GM18511 (cell line): ENCODE measurements around the gene SLC39A13.

Experiments used
- ATAC-seq: cut with Tn5 transposase; IDR thresholded peaks from one replicate; pipeline ENCODE4 v1.9.1; 2021; ENCODE audit warnings: mild to moderate bottlenecking, moderate library complexity; ENCODE audit not compliant: unreplicated experiment

Gene SLC39A13

DNA sequence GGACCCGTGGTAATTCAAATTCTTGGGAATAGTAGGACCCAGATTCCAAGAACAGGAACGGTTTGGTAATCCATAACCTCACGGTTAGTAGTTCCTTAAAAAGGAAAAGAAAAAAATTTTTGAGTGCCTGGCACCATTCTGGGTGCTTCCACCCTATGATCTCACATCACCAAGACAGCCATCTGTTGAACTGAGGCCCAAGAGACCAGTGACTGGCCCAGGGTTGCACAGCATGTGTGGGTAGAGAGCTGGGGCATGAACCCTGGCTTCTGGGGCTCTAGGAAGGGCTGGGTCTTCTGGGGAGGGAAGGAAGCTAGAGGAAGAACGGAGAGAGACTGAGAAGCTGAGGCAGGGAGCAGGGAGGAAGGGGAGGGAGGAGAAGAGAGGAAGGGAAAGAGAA lies 25.3 kb upstream of the SLC39A13 start:
- ATAC-seq = no peak

- ATAC-seq = no peak
These were observed 23.9 kb upstream of the SLC39A13 start for GRCh38 chr11:47384498-47384897.

- no peak for ATAC-seq
These were observed 20.3 kb upstream of the SLC39A13 start for GRCh38 chr11:47387944-47388696.

DNA sequence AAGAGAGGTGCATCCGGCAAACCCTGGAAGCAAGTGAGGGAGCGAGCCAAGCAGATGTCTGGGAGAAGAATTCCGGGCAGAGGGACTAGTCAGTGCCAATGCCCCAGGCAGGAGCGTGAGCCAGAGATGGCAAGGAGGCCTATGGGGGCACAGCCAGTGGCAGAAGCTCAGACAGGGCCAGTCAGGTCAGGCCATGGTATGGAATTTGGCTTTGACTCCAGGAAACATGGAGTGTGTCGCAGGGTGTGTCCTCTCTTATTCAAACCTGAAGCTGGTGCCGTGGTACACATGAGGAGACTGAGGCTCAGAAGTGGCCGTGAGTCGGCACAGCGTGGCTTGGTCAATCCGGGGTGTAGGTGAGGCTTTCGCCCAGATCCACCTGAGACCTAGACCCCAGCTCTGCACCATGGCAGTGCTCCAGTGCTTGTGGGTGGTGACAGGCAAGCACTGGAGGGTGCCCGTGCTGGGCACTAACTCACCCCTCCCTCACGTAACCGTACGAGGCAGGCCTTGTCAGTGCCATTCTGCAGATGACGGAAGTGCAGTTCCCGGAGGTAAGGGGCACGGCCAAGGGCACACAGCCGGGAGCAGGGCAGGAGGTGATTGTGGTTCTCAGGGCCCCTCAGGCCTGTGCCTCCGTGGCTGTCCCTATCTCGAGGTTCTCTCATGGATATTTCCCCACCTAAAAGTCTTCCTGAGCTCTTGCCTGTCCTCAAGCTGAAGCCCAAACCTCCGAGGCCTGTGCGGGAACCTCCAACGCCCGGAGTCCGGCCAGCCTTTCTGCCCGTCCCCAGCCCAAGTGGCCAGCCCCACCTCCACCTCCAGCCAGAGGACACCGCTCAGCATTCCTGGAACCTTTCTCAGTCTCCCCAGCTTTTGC lies 19.5 kb upstream of the SLC39A13 start:
- ATAC-seq = no peak

DNA sequence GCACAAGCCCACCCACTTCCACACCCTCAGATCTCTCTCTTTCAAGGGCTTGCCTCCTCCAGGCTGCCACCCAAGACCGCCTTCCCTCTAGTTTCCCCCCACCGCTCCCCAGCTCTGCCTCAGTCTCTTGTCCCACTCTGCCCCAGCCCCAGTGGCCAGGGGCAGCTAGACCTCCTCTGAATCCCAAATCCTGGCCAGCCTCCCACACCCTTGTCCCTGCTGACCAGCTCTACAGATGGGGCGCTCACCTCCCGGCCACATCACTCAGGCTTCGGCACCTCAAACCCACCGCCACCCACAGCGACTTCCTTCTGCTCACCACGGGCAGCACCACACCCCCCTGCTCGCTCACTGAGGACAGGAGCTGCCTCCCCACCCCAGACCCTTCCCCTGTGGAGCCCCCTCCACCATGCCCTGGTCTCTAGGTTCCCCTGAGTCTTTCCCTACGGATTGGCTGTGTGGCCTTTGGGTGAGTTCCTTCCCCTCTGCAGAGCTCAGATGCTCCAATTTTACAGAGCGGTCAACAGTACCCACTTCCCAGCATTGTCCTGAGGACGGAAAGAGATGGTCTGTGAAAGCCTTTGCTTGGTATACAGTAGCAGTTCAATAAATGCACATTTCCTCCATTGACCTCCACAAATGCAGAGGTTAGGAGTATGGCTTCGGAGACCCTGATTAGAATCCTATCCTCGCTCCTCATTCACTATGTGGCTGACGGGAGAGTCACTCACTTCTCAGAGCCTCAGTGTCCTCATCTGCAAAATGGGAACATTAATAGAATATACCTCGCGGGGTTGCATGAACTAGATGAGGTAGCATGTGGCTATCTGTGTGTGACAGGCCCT lies 18.6 kb upstream of the SLC39A13 start:
- ATAC-seq = no peak

DNA sequence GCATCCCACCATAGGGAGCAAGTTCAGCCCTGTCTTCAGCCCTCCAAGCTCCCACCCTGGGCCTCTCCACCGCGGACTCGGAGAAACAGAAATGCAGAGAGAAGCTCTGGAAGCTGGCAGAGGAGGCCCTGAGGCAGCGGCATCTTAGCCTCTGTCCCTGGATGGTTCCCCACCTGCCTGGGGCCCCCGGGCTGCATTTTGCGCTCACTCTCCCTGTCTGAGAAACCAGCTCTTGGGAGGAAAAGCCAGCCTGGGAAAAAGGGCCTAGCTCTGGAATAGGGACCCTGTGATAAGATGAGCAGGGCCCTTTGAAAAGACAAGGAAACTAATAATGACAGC lies 18.0 kb upstream of the SLC39A13 start:
- ATAC-seq = no peak

GRCh38 chr11:47391077-47391583 lies 17.3 kb upstream of the SLC39A13 start:
- no peak for ATAC-seq

GRCh38 chr11:47391711-47392432 lies 16.5 kb upstream of the SLC39A13 start:
- ATAC-seq = no peak

GRCh38 chr11:47392546-47393162 lies 15.7 kb upstream of the SLC39A13 start:
- ATAC-seq = no peak

GRCh38 chr11:47393163-47394049 lies 15.0 kb upstream of the SLC39A13 start:
- ATAC-seq = no peak

GRCh38 chr11:47394050-47394321 lies 14.4 kb upstream of the SLC39A13 start:
- ATAC-seq = no peak

- peak; percentile 72 for ATAC-seq
These were observed 13.8 kb upstream of the SLC39A13 start for GRCh38 chr11:47394322-47395222.

GRCh38 chr11:47395223-47396048 lies 13.0 kb upstream of the SLC39A13 start:
- peak; percentile 3 for ATAC-seq

DNA sequence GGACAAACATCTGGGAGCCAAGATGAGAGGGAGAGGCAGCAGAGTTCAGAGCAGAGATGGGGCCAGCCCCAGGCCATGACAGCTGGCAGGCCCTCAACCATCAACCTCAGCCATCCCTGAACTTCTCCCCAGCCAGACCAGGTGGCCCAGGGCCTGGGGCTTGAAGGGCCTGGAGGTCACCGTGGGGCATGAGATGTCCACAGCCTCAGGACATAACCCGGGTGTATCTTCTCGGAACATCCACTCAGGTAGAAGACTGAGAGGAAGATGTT lies 12.4 kb upstream of the SLC39A13 start:
- no peak for ATAC-seq

DNA sequence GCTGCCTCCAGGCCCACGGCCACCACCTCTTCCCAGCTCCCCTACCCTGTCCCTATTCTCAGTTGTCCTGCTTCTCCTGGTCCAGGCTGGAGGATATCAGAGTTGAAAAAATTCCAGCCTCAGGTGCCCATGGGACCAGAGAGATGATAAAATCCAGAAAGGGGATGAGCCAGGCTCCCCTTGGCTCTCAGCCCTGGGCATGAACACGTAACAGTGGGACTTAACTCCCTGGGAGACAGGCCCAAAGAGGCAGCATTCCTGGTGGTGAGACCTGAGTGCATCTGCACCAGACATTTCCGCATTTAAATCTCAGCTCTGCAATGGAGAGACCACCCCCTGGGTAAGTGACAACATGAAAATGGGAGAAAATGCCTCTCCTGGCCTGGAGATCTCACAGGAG lies 10.4 kb upstream of the SLC39A13 start:
- no peak for ATAC-seq

GRCh38 chr11:47398551-47398950 lies 9.8 kb upstream of the SLC39A13 start:
- ATAC-seq = no peak

DNA sequence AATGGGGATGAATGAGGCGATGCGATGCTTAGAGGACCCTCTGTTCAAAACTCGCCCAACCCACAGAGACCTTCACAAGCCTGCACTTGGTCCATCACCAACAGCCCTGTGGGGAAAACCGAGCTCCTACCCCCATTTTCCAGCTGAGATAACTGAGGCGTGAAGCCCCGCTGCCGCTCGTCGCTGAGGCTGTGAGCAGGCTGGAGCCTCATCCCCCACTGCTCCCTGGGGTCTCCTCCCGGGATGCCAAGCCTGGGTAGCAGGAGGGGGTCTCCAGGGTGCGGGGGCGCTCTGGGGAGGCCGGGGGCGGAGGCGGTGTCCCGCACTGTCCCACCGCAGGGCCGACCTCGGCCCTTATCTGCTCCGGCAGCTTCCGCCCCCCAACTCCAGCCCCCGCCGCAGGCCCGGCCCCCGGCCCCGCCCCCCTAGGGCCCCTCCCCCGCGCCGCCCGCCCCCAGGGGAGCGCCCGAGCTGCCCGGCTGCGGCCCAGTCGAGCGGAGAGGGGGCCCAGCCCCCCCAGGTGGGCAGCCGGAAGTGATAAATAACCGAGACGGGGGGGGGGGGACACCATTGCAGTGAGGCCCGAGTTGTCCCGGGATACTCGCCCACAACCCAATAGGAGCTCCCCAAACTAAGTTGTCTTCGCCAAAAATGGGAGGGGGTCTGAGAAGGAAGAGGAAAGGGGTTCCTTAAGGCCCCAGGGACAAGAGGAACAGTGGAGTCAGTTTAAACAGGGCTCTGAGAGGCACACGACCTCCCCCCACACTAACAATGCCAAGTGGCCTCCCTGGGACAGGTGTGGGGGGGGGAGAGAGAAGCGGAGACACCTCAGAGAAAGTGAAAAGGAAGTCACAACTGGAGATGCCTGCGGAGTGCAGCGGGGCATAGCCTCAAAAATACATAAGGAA lies 8.3 kb upstream of the SLC39A13 start:
- peak; percentile 63 for ATAC-seq
